Brain microvascular endothelial cell (primary cell): ENCODE measurements around the gene WFDC2.

Experiments used
- DNase-seq: peaks from one replicate; pipeline ENCODE4 v3.0.0-alpha.2; 2020
- H3K27ac ChIP-seq: fragments of 250-450 bp; sonication (Bioruptor Pico); 2 replicates; pipeline ENCODE4 v1.5.1; 2020; ENCODE audit warnings: mild to moderate bottlenecking, moderate library complexity
- H3K27me3 ChIP-seq: fragments of 250-450 bp; sonication (Bioruptor Pico); replicated peaks from 2 replicates; pipeline ENCODE4 v1.5.1; 2020; ENCODE audit warnings: mild to moderate bottlenecking
- H3K36me3 ChIP-seq: fragments of 250-450 bp; sonication (Bioruptor Pico); replicated peaks from 2 replicates; pipeline ENCODE4 v1.5.1; 2020; ENCODE audit warnings: mild to moderate bottlenecking
- H3K4me3 ChIP-seq: 2 replicates; pipeline ENCODE4 v1.5.1; 2011; ENCODE audit warnings: low read depth, mild to moderate bottlenecking, control low read depth, low read length, moderate library complexity
- in situ Hi-C: cut with HindIII; loops from 2 replicates; pipeline ENCODE4 v1.10.0; 2017; ENCODE audit warnings: low sequenced_read_pairs, low pct_ligation_motif_present
- TF ChIP-seq, protein P1 (sequence below): IDR thresholded peaks from 2 replicates; pipeline ENCODE4 v1.5.1; 2011; ENCODE audit warnings: low read depth, mild to moderate bottlenecking, moderate library complexity, low read length, control low read depth, inconsistent platforms; ENCODE audit errors: missing control alignments

WFDC2 gene

GRCh38 chr20:45436732-45437485, 32.6 kb upstream of the WFDC2 start:
- H3K27ac ChIP-seq: no peak overlapping the region
- H3K36me3 ChIP-seq: no peaks in the 10 kb centered on the region
- in situ Hi-C loops: no loop called here
- H3K4me3 ChIP-seq: peak overlapping the region; percentile 61
- H3K27me3 ChIP-seq: no peaks in the 10 kb centered on the region
- DNase-seq: peak; percentile 76
- TF ChIP-seq, protein P1, sequence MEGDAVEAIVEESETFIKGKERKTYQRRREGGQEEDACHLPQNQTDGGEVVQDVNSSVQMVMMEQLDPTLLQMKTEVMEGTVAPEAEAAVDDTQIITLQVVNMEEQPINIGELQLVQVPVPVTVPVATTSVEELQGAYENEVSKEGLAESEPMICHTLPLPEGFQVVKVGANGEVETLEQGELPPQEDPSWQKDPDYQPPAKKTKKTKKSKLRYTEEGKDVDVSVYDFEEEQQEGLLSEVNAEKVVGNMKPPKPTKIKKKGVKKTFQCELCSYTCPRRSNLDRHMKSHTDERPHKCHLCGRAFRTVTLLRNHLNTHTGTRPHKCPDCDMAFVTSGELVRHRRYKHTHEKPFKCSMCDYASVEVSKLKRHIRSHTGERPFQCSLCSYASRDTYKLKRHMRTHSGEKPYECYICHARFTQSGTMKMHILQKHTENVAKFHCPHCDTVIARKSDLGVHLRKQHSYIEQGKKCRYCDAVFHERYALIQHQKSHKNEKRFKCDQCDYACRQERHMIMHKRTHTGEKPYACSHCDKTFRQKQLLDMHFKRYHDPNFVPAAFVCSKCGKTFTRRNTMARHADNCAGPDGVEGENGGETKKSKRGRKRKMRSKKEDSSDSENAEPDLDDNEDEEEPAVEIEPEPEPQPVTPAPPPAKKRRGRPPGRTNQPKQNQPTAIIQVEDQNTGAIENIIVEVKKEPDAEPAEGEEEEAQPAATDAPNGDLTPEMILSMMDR: peak; percentile 96

DNA sequence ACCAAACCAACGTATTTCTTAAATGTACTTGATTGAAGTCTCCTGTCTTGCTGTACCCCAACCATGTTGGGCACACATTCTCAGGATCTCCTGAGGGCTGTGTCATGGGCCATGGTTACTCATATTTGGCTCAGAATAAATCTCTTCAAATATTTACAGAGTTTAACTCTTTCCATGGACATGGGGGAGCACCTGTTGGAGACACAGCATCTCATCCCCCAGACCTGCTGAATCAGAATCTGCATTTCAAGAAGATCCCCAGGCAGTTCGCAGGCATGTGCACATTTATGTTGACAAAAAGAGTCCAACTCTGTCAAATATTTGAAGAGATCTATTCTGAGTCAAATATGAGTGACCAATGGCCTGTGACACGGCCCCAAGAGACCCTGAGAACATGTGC, 29.1 kb upstream of the WFDC2 start:
- in situ Hi-C loops: no loop called here
- Histone ChIP-seq H3K4me3 (no peak overlapping the region), H3K27ac (no peak overlapping the region), H3K27me3 (no peaks in the 10 kb centered on the region), H3K36me3 (no peaks in the 10 kb centered on the region)
- no peak for DNase-seq
- TF ChIP-seq, protein P1: no peak

DNA sequence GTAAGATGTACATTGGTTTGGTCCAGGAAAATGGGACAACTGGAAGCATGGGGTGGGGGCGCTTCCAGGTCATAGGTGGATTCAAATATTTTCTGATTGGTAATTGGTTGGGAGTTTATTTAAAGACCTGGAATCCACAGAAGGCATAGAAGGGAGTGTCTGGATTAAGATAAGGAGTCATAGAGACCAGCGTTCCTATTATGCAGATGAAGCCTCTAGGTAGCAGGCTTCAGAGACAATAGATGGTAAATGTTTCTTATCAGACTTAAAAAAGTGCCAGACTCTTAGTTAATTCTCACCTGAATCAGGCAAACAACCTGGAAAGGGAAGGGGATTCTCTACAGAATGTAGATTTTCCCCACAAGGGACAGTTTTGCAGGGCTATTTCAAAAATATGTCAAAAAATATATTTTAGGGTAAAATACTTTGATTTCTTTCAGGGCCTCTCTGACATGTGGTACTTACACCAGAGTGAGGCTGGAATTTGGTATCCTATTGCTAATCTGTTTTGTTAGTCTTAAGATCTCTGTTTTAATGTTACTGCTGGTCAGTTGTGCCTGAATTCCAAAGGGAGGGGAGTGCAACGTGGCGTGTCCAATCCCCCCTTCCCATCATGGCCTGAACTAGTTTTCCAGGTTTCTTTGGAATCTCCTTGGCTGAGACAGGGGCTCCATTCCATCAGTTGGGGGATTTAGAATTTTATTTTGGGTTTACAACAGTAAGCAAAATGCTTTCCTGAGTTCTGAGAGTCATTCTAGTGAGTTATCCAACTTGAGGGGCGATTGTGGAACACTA, 28.5 kb upstream of the WFDC2 start:
- Histone ChIP-seq H3K27ac (no peak overlapping the region), H3K36me3 (no peaks in the 10 kb centered on the region), H3K4me3 (no peak overlapping the region), H3K27me3 (no peaks in the 10 kb centered on the region)
- in situ Hi-C loops: no loop called here
- DNase-seq: no peak
- TF ChIP-seq, protein P1: no peak

GRCh38 chr20:45441746-45442145, 27.8 kb upstream of the WFDC2 start:
- H3K27ac ChIP-seq: no peak overlapping the region
- in situ Hi-C loops: no loop called here
- no peak for DNase-seq
- TF ChIP-seq, protein P1: no peak
- H3K4me3 ChIP-seq: no peak overlapping the region
- H3K36me3 ChIP-seq: no peaks in the 10 kb centered on the region
- H3K27me3 ChIP-seq: no peaks in the 10 kb centered on the region

GRCh38 chr20:45444050-45444449, 25.5 kb upstream of the WFDC2 start:
- Histone ChIP-seq H3K27ac (no peak overlapping the region), H3K36me3 (no peaks in the 10 kb centered on the region), H3K4me3 (no peak overlapping the region), H3K27me3 (no peaks in the 10 kb centered on the region)
- in situ Hi-C loops: no loop called here
- no peak for DNase-seq
- TF ChIP-seq, protein P1: no peak
